ENCODE results near the gene DNAAF8.

The DNAAF8 gene

DNA sequence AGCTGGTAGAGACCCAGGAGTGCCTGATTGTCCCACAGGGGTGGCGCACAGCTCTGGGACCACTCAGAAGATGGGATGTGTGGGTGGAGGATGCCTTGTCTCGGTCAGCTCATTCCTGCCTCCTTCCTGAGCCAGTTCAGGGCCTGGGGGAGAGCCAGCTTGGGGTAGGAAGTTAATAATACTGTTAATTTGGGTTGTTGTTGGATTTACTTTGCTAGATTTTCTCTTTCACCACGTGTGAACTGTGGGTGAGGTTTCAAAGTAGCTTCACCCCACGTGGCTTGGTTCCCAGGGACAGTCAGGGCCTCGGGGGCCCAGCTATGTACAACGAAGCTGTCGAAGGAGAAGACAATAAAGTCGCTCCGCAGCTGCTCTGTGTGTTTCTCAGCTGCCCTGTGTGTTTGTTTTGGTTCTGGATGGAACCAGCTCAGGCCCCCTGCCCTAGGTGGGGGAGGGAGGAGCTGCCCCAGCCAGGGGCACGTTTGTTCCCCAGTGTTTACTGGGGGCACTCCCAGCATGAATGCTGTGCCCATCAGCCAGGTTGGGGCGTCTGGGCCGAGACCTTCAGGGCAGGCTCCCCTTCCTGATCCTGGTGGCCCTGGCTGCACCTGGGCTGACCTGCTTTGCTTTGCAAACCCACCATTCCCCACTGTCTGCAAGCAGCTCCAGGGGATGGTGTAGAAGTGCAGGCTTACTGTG, 38.7 kb upstream of the DNAAF8 start:
- DNase-seq (ENCODE audit: low read depth in 2 of 2): no peak

DNA sequence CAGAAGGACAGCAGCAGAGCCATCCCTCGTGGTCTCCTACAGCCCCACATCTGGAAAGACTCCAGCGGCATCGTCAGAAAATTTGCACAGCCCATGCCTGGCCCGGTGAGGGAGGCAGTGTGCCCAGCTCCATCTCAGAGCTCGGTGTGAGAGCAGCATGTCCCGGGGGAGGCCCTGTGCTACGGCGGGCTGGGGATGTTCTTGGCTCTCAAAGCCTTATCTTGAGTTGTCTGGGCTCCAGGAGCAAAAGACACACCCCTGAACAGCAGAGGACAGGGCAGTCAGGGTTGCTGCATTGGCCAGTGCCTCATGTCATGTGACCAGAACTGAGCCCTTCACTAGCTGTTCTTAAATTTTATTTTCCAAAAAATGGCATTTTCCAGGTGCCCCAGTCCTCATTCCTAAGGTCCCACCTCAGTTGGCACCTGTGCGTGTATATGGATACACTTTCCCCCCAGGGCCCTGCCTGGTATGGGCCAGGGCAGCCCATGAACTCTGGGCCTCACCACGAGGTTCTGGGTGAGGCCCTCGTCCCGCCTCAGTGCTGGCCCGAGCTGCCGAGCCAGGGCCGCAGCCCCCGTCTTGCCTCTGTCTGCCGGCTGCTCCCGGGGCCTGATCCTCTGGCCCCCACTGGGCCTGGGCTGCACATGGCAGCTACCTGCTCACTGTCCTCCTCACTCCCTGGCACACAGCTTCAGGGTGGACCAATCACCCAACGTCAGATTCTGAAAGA, 38.0 kb upstream of the DNAAF8 start:
- no peak for DNase-seq (ENCODE audit: low read depth in 2 of 2)

DNA sequence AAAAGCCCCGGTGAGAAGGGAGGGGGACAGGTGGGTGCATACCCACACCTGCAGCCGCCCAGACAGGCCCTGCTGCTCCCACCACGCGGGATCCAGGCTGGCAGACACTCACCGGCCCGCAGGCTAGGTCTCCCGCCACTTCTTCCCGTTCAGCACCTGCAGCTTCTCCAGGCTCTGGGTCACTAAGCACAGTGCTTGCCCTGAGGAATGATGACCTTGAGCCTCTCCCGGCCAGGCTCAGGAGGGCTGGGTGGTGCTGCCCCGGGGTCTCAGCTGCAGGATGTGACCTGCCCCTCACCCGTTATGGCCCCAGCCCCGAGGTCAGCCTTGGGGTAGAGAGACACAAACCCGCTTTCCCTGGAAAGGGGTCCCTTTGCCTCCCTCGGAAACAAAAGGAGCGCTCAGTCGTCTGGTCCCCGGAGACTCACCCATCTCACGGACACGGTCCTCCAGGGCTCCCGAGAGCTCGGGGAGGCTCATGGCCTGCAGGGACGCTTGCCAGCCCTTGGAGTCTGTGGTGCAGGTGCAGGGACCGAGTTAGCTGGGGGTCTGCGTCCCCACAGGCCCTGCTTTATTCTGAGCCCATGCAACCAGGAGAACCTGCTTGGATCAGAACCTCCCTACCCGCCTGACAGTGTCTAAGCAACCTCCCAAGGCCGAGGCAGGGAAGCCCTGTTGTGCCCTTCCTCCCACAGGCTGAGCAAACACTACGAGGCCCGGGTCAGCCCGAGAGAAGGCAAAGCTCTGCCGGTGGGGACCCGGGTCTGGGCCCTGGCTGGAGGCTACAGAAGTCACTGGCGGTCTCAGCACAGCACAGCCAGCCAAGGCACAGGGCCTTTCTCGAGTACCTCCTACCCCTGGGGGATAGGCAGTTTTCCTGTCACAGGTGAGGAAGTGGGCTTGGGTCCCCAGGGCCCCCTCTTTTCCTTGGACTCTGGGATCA, 37.2 kb upstream of the DNAAF8 start:
- no peak for DNase-seq (ENCODE audit: low read depth in 2 of 2)

DNA sequence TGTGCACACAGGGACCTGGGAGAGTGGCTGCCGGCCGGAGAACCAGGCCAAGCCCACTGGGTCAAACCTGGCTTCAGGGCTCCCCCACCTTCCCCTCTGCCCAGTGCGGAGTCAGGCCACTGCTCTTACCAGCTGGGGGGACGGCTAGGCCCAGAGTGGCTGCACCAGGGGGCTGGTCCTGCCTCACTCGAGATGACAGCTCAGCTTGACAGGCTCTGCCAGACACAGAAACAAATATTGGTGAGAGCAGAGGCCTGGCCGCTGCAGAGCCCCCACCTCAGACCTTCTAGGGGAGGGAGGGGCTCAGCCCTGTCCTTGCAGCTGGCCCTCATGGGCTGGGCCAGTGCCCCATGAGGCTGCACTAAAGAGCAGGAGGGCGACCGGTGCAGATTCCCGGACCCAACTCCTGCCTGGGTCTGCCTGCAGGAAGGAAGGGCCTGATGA, 36.5 kb upstream of the DNAAF8 start:
- DNase-seq (ENCODE audit: low read depth in 2 of 2): no peak

DNA sequence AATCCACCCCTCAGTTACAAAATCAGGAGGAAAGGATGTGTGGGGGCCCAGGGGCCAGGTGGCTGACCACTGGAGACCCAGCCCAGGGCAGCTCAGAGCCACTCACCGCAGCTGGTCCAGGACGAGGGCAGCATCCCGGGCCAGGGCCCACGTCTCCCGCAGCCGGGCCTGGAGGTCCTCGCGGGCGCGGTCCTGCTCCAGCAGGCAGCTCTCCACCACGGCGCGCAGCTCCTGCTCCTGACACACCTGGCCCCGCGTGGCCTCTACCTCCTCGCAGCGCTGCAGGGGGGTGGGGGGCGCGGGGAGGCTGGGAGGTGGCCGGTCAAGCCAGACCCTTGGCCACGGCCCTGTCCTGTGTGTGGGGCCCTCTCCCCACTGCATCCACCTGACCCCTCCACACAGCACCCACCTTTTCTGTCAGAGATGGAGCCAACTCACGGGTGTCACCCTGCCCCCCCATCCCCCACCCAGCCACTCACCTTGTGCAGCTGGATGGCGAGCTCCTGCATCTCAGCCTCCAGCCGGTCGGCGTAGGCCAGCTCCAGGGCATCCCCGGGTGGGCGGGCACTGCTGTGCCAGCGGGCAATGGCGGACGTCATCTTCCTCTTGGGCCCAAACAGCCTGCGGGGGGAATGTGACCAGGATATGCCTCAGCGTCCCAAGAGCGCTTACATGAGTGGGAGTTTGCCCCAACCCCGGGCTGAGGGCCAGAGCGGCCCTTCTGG, 35.9 kb upstream of the DNAAF8 start:
- DNase-seq (ENCODE audit: low read depth in 2 of 2): no peak

DNA sequence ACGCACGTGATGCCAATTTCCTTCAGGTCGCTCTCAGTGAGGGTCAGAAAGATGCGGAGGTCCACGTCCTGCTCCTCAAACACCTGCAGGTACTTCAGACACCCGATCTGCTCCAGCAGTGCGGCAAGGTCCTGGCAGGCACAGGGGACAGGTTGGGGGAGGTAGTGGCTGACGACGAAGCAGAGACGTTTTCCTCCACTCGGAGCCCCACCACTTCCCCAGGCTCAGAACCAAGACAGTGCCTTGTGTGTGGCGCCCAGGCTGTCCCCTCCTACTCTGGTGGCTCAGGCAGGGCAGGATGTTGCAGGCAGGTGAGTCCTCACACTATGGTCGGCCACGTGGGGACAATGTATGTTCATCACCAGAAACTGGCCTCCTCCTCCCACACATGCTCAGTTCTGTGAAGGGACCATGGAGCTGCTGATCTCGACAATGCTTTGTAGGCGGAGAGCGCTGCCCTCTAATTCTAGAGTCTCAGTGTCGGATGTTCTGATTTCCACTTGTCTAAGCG, 35.2 kb upstream of the DNAAF8 start:
- DNase-seq (ENCODE audit: low read depth in 2 of 2): no peak

DNA sequence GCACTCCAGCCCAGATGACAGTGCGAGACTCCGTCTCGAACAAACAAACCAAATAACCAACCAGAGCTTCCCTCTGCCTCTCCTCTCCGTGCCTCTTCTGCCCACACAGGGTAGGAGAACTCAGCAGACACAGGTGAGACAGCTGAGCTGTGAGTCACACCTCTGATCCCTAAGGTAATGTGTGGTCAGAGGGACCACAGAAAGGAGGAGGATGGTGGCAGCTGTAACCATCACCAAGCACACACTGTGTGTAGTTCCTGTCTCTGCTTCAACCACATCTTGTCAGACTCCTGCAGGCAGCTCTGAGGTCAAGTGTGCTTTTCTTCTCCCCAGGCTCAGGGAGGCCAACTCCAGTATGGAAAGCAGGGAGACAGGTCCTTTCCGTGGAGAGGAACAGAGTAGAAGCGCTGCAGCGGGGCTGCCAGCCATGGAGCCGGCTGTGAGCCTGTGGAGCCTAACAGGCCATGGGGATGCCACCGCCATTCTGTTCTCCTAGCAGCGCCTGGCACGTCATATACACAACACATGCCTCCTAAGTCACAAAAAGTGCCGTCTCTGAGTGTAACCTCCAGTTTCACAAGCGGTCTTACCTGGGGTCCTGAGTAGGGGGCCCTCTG, 33.8 kb upstream of the DNAAF8 start:
- DNase-seq (ENCODE audit: low read depth in 2 of 2): no peak

DNA sequence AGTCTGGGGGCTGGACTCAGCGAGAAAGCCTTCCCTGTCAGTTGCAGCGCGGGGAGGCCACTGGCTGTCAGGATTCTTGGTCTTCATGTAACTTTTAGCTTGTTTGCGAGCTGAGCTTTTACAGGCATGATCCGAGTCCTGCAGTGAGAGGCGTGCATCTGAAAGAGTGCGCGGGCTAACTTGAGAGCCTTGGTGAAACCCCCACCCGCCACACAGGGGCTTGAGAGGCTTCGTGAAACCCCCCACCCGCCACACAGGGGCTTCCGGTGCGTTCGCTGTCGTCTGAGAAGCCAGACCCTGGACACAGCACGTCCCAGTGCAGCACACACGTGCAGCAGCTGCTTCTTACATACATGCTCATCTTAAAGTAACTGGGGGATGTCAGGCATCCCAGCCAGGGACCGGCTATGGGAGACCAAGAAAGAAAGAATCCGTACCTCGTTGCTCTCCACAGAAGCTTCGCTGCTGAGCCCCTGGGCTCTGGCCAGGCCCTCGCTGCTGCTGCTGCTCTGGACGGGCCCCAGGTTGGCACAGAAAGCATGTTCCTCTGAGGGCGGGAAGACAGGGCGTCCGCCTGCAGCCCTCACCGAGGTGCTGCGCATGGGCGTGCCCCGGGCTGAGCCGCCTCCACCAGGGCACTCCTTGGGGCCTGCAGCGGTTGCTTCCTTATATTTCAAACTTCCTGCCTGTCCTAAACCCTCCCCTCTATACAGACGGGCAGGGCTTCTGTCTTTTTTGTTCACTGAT, 33.2 kb upstream of the DNAAF8 start:
- DNase-seq (ENCODE audit: low read depth in 2 of 2): no peak

DNA sequence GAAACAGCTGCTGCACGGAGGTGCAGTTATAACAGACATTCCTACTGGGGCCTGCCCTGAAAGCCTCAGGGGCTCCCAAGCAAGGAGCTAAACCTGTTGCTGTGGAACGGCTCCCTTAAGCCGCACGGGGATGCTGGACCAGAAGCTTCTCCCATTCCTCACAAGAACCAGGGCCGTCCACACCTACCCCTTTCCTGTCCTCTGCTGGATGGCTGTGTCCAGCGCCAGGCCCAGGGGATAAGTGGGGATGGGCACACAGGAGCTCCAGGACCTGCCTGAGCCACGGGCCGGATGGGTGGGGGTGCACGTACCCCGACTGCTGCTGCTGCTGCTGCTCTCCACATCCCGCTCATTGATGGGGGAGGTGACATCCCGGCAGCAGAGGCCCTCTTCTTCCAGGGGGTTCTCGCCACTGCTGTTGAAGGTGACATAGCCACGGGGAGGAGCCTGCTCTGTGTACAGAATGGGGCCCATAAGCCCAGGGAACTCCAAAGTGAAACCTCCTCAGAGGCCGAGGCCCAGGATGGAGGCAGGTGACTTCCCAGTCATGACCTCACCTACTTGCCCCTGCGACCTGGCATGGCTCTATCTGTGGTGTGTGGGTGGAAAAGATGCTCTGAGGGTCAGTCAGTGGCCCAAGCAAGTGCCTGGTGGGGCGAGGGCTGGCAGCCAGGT, 32.4 kb upstream of the DNAAF8 start:
- no peak for DNase-seq (ENCODE audit: low read depth in 2 of 2)

DNA sequence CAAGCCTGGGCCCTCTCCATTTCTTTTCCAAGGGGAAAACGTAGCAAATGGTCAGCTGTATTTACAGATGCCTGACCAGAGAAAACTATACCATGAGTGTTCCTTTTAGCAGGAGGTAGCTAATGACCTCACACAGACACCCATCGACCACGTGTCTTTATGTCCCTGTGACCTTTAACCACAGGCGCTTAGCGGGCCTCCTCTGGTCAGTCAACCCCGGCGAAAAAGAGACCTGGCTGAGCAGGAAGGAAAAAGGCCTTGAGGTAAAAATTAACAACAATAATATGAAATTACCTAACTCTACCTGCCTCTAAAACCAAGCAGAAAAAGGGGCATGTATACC, 31.9 kb upstream of the DNAAF8 start:
- DNase-seq (ENCODE audit: low read depth in 2 of 2): no peak

DNA sequence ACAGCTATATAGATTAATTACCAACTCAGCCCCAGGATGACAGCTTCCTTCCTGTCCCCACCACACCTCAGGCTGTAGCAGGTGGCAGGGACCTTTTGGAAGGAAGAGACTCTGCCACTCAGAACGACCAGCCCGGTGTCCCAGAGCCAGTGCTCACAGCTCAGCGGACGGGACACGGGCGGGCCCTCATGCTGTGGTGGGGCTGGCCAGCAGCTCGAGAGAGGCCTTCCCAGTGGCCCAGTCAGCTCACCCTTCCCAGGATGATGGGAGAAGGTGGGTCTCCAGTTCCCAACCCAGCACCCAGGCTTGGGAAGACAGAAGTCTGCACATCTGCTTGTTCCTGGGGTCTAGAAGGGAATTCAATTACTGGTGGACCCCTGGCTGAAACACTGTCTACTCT, 30.4 kb upstream of the DNAAF8 start:
- DNase-seq (ENCODE audit: low read depth in 2 of 2): no peak

DNA sequence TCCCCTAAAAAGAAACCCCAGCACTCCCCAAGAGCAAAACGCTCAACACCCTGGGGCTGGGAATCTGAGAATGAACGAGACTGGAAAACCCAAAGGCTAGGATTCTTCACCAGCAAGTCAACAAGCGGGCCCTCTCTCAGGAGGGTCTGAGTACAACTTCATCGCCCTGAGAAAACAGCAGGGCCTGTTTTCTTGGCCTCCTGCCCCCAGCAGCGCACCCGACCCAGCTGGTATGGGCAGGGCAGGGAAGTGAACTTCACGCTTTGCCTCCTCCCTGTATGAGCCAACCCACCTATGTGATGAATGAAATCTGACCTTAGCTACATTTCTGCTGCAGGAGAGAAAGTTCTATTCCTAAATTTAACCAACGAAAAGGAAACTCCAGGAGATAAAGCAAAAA, 29.8 kb upstream of the DNAAF8 start:
- DNase-seq (ENCODE audit: low read depth in 2 of 2): no peak

DNA sequence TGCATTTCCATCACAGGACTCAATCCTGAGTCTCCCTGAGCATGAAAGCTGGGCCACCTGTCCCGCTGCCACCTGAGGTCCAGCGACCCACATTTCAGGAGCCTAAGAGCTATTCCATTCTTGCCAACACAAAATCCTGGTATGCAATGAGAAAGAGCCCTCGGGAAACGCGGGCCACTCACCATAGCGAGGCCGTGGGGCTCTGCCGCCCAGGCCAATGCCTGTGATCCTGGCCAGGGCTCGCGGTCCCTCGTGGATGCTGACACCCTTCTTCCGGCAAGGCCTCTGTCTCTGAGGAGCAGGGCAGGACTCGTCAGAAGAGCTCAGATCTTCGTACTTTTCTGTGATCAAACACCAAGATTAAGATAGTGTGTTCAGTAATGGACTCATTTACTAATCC, 29.4 kb upstream of the DNAAF8 start:
- DNase-seq (ENCODE audit: low read depth in 2 of 2): no peak

DNA sequence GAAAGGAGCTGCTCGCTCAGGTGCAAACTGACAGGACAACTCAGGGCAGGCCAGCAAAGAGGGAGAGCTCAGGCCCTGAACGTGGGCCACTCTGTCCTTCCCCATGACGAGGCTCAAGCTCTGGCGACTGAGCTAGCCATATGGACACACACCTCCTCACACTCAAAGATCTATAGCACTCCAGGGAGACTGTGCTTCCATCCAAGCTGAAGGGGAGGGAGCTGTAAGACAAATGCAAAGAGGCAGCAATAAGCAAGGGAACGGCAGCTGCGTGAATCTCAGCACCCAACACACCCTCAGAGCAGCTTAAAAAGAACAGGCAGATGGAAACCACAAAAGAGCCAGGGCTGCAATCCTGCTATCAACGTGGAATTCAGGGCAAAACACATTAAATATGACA, 27.5 kb upstream of the DNAAF8 start:
- DNase-seq (ENCODE audit: low read depth in 2 of 2): no peak

DNA sequence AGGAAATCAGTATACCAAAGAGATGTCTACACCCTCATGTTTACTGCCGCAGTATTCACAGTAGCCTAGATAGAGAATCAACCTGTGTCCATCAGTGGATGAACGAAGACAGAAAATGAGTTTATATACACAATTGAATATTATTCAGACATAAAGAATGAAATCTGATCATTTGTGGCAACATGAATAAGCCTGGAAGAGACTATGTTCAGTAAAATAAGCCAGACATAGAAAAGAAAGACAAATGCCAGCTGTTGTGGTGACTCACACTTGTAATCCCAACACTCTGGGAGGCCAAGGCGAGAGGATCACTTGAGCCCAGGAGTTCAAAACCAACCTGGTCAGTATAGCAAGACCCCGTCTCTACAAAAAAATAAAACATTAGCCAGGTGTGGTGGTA, 24.9 kb upstream of the DNAAF8 start:
- DNase-seq (ENCODE audit: low read depth in 2 of 2): no peak

DNA sequence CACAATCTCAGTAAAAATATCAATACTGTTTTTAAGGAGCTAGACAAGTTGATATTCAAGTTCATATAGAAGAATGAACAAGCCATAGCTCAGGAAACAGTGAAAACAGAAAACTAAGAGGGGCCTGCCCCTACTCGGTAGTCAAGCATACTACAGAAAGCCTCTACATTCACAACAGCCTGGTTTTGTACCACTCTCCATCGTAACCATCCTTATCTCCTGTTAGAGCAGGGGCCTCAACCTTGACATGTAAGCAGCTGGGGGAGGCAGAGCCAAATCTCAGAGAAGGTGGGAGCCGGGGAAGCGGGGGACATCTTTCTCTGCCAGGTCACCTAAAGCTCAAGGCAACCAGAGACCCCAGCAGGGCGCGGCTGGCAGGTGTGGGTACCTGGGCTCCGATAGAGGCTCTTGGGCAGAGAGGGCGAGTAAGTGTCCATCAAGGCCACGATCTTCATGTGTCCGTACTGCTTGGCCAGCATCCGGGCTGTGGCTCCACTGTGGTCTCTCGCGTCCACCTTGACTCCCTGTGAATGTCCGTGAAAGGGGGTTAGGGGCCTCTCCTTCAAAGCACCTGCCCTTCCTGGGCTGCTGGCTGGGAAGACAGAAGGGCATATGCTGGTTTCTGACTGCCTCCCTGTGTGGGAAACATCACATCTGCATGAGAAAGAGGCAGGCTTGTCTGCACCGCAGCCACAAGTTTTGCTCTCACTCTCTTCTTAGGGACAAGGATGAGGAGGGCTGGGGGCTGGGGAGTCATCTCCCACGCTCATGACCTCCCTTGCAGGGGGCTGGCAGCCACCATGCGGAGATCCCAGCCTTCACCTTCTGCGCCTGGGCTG, 20.5 kb upstream of the DNAAF8 start:
- DNase-seq (ENCODE audit: low read depth in 2 of 2): no peak

DNA sequence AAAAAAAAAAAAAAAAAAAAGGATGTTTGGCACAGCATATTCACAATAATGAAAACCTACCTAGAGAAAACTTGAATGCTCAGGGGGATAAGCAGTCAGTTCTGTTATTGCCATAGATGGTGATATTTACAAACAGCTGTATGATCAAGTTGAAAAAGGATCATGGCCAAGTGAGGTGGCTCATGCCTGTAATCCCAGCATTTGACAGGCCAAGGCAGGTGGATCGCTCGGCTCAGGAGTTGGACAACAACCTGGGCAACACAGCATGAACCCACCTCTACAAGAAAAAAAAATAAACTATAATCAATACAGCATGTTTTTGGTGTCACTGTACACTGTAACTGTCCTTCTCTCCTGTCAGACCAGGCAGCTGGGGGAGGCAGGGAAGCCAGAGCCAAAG, 19.3 kb upstream of the DNAAF8 start:
- no peak for DNase-seq (ENCODE audit: low read depth in 2 of 2)

DNA sequence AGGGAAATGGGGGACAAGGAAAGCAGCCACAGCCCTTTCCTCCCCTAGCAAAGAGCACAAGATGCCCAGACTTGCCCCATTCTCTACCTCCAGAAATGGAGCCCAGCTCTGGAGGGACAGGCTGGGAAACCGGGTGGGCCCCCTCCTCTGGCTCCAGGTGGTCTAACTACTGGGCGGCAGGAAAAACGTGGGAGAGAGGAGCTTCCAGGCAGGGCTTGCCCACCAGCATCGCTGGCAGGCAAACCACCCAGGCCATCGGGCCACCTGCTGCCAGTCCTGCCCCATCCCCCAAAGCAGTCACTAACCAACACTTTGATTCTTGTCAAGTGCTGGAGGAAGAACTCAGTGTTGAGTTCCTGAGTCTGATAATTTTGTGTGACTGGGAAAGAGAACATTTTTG, 15.9 kb upstream of the DNAAF8 start:
- no peak for DNase-seq (ENCODE audit: low read depth in 2 of 2)

Measured in stimulated activated CD4-positive, alpha-beta T cell treated with anti-CD3 and anti-CD28 coated beads, Interleukin-4, amount 100 ng/mL, for 48 hours (primary cell).